HCT116 (cell line): ENCODE measurements around the gene CNKSR3. TPM values are rescaled to one million over a fixed set of nuclear protein-coding genes. Genes with fewer than 3 reads are reported as not detected.

ENCODE experiments used
- ATAC-seq: fragments of 200-7000 bp; cut with Tn5 transposase; 2 replicates; pipeline ENCODE4 v1.9.1; 2020; ENCODE audit warnings: mild to moderate bottlenecking, moderate library complexity
- BruUV-seq: library from RNA; stranded (reverse); fragments of 400-500 nt; replicated peaks from 2 replicates; lab custom pipeline; 2021; lab: Mats Ljungman, UMichigan
- CTCF ChIA-PET: fragments of 300-600 bp; sonication (Branson Sonifier 250); formaldehyde crosslinking; loops from one replicate; lab custom pipeline; 2021; ENCODE audit warnings: antibody characterized with exemption; lab: Charles Lee
- POLR2A ChIA-PET: fragments of 300-600, 350-600 bp; sonication (Branson Sonifier 250); formaldehyde crosslinking; loops from one replicate; lab custom pipeline; 2021; ENCODE audit warnings: antibody characterized with exemption; lab: Charles Lee
- RAD21 ChIA-PET, 2 experiments: fragments of 300-600 bp; sonication (Branson Sonifier 250); formaldehyde crosslinking; loops; one replicate each; lab custom pipeline; 2023; ENCODE audit warnings: low total read pairs in 2 of 2; ENCODE audit not compliant: uncharacterized antibody in 2 of 2, unreplicated experiment in 2 of 2, low non-redundant PET in 1 of 2; lab: Charles Lee
- DNase-seq: peaks from one replicate; pipeline ENCODE4 v3.0.0-alpha.2; 2010; ENCODE audit warnings: low read depth, low spot score
- H2AFZ ChIP-seq: fragments of 200-600 bp; shearing (Covaris generic), sonication (generic); 2 replicates; pipeline ENCODE4 v1.6.1; 2017; ENCODE audit warnings: low read depth, mixed run types, mixed read lengths, antibody characterized with exemption, low read length; ENCODE audit not compliant: poor library complexity, severe bottlenecking
- H3K27ac ChIP-seq: 2 replicates; pipeline ENCODE4 v1.5.1; 2012; ENCODE audit warnings: low read depth, low read length
- H3K27me3 ChIP-seq: fragments of 200-600 bp; sonication (generic); 2 replicates; pipeline ENCODE4 v1.6.1; 2016; ENCODE audit warnings: mixed run types, low read length, mixed read lengths; ENCODE audit not compliant: insufficient read depth
- H3K36me3 ChIP-seq, 2 experiments: fragments of 200-500 bp in 1 of 2; fragments of 200-600 bp in 1 of 2; sonication (Bioruptor generic) in 1 of 2; sonication (generic) in 1 of 2; 2 replicates each; pipeline versions ENCODE4 v1.5.1 to v1.6.1; 2014 to 2016; ENCODE audit warnings: low read length in 2 of 2, inconsistent platforms in 1 of 2, mixed read lengths in 1 of 2, mixed run types in 1 of 2; ENCODE audit not compliant: insufficient read depth in 2 of 2, control insufficient read depth in 1 of 2
- H3K4me1 ChIP-seq, 2 experiments: fragments of 200-600 bp in 1 of 2; sonication (generic) in 1 of 2; 2 replicates each; pipeline versions ENCODE4 v1.5.1 to v1.6.1; 2012 to 2017; ENCODE audit warnings: low read length in 2 of 2, inconsistent platforms in 1 of 2, mild to moderate bottlenecking in 1 of 2, mixed read lengths in 1 of 2, mixed run types in 1 of 2, moderate library complexity in 1 of 2; ENCODE audit not compliant: insufficient read depth in 2 of 2, control insufficient read depth in 1 of 2
- H3K4me2 ChIP-seq: fragments of 200-600 bp; sonication (generic); 2 replicates; pipeline ENCODE4 v1.6.1; 2017; ENCODE audit warnings: mixed run types, low read length, mixed read lengths
- H3K4me3 ChIP-seq, 2 experiments: fragments of 200-600 bp in 1 of 2; sonication (generic) in 1 of 2; replicated peaks in 1 of 2; 2 replicates each; pipeline ENCODE4 v1.5.1; 2011 to 2016; ENCODE audit warnings: low read length in 2 of 2, control low read depth in 1 of 2, low read depth in 1 of 2, mild to moderate bottlenecking in 1 of 2, mixed read lengths in 1 of 2, mixed run types in 1 of 2
- H3K79me2 ChIP-seq: fragments of 200-600 bp; sonication (generic); 2 replicates; pipeline ENCODE4 v1.6.1; 2017; ENCODE audit warnings: mild to moderate bottlenecking, mixed run types, low read length, moderate library complexity, mixed read lengths; ENCODE audit not compliant: insufficient read depth
- H3K9ac ChIP-seq: fragments of 200-600 bp; sonication (generic); 2 replicates; pipeline ENCODE4 v1.6.1; 2016; ENCODE audit warnings: low read length, mixed read lengths
- H3K9me2 ChIP-seq: fragments of 200-600 bp; sonication (generic), shearing (Covaris generic); 2 replicates; pipeline ENCODE4 v1.6.1; 2017; ENCODE audit warnings: mixed run types, mild to moderate bottlenecking, moderate library complexity; ENCODE audit not compliant: insufficient read depth
- H3K9me3 ChIP-seq, 2 experiments: fragments of 200-500 bp in 1 of 2; fragments of 200-600 bp in 1 of 2; sonication (Bioruptor generic) in 1 of 2; sonication (generic) in 1 of 2; 2 replicates each; pipeline ENCODE4 v1.6.1; 2014 to 2017; ENCODE audit warnings: low read length in 2 of 2, mixed read lengths in 2 of 2, inconsistent platforms in 1 of 2, low read depth in 1 of 2, mild to moderate bottlenecking in 1 of 2, mixed run types in 1 of 2, moderate library complexity in 1 of 2; ENCODE audit not compliant: control insufficient read depth in 1 of 2, insufficient read depth in 1 of 2
- H4K20me1 ChIP-seq: fragments of 200-600 bp; sonication (generic), shearing (Covaris generic); 2 replicates; pipeline ENCODE4 v1.6.1; 2017; ENCODE audit warnings: mixed run types, mild to moderate bottlenecking, moderate library complexity; ENCODE audit not compliant: insufficient read depth
- EGR1 ChIP-seq: IDR thresholded peaks from 2 replicates; pipeline ENCODE4 v1.6.1; 2012; ENCODE audit warnings: low read depth
- ELF1 ChIP-seq: IDR thresholded peaks from 2 replicates; pipeline ENCODE4 v1.6.1; 2012; ENCODE audit warnings: low read depth, borderline replicate concordance
- EZH2 ChIP-seq: fragments of 200-600 bp; sonication (generic); IDR thresholded peaks from 2 replicates; pipeline ENCODE4 v1.6.1; 2017; ENCODE audit warnings: antibody characterized with exemption, mixed run types
- EZH2phosphoT487 ChIP-seq: fragments of 200-600 bp; IDR thresholded peaks from 2 replicates; pipeline ENCODE4 v1.6.1; 2018; ENCODE audit warnings: antibody characterized with exemption, borderline replicate concordance
- FOSL1 ChIP-seq: IDR thresholded peaks from 2 replicates; pipeline ENCODE4 v1.6.1; 2012; ENCODE audit warnings: low read depth
- RAD21 ChIP-seq: IDR thresholded peaks from 2 replicates; pipeline ENCODE4 v1.6.1; 2012; ENCODE audit warnings: low read depth, mild to moderate bottlenecking
- SIN3A ChIP-seq: IDR thresholded peaks from 2 replicates; pipeline ENCODE4 v1.6.1; 2012; ENCODE audit warnings: low read depth
- SP1 ChIP-seq: IDR thresholded peaks from 2 replicates; pipeline ENCODE4 v1.6.1; 2012; ENCODE audit warnings: low read depth
- SRF ChIP-seq: IDR thresholded peaks from 2 replicates; pipeline ENCODE4 v1.6.1; 2012; ENCODE audit warnings: low read depth
- ZFX ChIP-seq: fragments of 450-650 bp; IDR thresholded peaks from 2 replicates; pipeline ENCODE4 v1.6.1; 2017
- ZNF274 ChIP-seq: fragments of 200-500 bp; sonication (Bioruptor generic); IDR thresholded peaks from 2 replicates; pipeline ENCODE4 v1.6.1; 2014; ENCODE audit warnings: mild to moderate bottlenecking, low read depth, low read length, inconsistent platforms
- intact Hi-C: fragments of 100-400 bp; cut with micrococcal nuclease; formaldehyde crosslinking; loops from 2 replicates; pipeline ENCODE4 v1.10.0; 2022
- total RNA-seq: library from RNA; stranded (reverse); gene quantifications from one replicate; pipeline ENCODE4 v1.2.1, GENCODE V29; 2021; ENCODE audit not compliant: unreplicated experiment
- TF ChIP-seq, protein P1 (sequence below): IDR thresholded peaks from 2 replicates; pipeline ENCODE4 v1.6.1; 2012; ENCODE audit warnings: low read depth
- TF ChIP-seq, protein P2 (sequence below): IDR thresholded peaks from 2 replicates; pipeline ENCODE4 v1.6.1; 2011; ENCODE audit warnings: mild to moderate bottlenecking, low read length, moderate library complexity; ENCODE audit not compliant: insufficient replicate concordance; ENCODE audit errors: extremely low read depth
- TF ChIP-seq, protein P3 (sequence below), 3 experiments: fragments of 200-600 bp in 1 of 3; sonication (generic) in 1 of 3; IDR thresholded peaks in 2 of 3; conservative IDR thresholded peaks in 1 of 3; 2 replicates each; pipeline ENCODE4 v1.5.1; 2012 to 2017; ENCODE audit warnings: low read depth in 2 of 3, low read length in 2 of 3, antibody characterized with exemption in 1 of 3, borderline replicate concordance in 1 of 3, control low read depth in 1 of 3, mild to moderate bottlenecking in 1 of 3, mixed read lengths in 1 of 3, mixed run types in 1 of 3, moderate library complexity in 1 of 3; ENCODE audit not compliant: insufficient read depth in 1 of 3

Gene CNKSR3
- total RNA-seq, 1 experiment from 2014 or later: 15.4 TPM

DNA sequence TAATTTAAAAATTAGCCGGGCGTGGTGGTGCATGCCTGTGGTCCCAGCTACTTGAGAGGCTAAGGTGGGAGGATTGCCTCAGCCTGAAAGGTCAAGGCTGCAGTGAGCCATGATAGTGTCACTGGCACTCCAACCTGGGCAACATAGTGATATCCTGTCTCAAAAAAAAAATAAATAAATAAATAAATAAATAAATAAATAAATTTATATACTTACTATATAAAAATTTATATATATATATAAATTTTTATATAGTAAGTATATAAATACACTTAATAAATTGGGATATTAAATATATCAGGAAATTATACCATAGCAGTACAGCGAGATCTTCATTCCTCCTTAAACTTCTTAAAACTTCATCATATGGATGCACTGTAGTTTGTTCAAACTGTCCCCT, 130.9 kb downstream of the CNKSR3 start:
- intact Hi-C loops: no loop called here
- H3K4me1 ChIP-seq: no peaks in the 10 kb centered on the region
- no TSS peak for BruUV-seq
- no peak overlapping the region for H3K4me2 ChIP-seq
- DNase-seq (no peak), ATAC-seq (no peak)
- H4K20me1 ChIP-seq: no peaks in the 10 kb centered on the region
- H3K4me3 ChIP-seq: no peak overlapping the region
- H3K9me3 ChIP-seq: no peaks in the 10 kb centered on the region
- RAD21 ChIA-PET: no interaction called here
- H3K27me3 ChIP-seq: no peaks in the 10 kb centered on the region
- no peaks in the 10 kb centered on the region for H3K79me2 ChIP-seq
- no peak overlapping the region for H3K27ac ChIP-seq
- H3K9me2 ChIP-seq: no peaks in the 10 kb centered on the region
- no peak overlapping the region for H3K9ac ChIP-seq
- TF ChIP-seq RAD21 (no peak), ZNF274 (no peak), ZFX (no peak), FOSL1 (no peak), SIN3A (no peak), SP1 (no peak), EGR1 (no peak), EZH2 (no peak), EZH2phosphoT487 (no peak), ELF1 (no peak), SRF (no peak)
- TF ChIP-seq, protein P1, sequence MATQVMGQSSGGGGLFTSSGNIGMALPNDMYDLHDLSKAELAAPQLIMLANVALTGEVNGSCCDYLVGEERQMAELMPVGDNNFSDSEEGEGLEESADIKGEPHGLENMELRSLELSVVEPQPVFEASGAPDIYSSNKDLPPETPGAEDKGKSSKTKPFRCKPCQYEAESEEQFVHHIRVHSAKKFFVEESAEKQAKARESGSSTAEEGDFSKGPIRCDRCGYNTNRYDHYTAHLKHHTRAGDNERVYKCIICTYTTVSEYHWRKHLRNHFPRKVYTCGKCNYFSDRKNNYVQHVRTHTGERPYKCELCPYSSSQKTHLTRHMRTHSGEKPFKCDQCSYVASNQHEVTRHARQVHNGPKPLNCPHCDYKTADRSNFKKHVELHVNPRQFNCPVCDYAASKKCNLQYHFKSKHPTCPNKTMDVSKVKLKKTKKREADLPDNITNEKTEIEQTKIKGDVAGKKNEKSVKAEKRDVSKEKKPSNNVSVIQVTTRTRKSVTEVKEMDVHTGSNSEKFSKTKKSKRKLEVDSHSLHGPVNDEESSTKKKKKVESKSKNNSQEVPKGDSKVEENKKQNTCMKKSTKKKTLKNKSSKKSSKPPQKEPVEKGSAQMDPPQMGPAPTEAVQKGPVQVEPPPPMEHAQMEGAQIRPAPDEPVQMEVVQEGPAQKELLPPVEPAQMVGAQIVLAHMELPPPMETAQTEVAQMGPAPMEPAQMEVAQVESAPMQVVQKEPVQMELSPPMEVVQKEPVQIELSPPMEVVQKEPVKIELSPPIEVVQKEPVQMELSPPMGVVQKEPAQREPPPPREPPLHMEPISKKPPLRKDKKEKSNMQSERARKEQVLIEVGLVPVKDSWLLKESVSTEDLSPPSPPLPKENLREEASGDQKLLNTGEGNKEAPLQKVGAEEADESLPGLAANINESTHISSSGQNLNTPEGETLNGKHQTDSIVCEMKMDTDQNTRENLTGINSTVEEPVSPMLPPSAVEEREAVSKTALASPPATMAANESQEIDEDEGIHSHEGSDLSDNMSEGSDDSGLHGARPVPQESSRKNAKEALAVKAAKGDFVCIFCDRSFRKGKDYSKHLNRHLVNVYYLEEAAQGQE: no peak
- TF ChIP-seq, protein P2, sequence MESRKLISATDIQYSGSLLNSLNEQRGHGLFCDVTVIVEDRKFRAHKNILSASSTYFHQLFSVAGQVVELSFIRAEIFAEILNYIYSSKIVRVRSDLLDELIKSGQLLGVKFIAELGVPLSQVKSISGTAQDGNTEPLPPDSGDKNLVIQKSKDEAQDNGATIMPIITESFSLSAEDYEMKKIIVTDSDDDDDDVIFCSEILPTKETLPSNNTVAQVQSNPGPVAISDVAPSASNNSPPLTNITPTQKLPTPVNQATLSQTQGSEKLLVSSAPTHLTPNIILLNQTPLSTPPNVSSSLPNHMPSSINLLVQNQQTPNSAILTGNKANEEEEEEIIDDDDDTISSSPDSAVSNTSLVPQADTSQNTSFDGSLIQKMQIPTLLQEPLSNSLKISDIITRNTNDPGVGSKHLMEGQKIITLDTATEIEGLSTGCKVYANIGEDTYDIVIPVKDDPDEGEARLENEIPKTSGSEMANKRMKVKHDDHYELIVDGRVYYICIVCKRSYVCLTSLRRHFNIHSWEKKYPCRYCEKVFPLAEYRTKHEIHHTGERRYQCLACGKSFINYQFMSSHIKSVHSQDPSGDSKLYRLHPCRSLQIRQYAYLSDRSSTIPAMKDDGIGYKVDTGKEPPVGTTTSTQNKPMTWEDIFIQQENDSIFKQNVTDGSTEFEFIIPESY: no peak
- TF ChIP-seq, protein P3, sequence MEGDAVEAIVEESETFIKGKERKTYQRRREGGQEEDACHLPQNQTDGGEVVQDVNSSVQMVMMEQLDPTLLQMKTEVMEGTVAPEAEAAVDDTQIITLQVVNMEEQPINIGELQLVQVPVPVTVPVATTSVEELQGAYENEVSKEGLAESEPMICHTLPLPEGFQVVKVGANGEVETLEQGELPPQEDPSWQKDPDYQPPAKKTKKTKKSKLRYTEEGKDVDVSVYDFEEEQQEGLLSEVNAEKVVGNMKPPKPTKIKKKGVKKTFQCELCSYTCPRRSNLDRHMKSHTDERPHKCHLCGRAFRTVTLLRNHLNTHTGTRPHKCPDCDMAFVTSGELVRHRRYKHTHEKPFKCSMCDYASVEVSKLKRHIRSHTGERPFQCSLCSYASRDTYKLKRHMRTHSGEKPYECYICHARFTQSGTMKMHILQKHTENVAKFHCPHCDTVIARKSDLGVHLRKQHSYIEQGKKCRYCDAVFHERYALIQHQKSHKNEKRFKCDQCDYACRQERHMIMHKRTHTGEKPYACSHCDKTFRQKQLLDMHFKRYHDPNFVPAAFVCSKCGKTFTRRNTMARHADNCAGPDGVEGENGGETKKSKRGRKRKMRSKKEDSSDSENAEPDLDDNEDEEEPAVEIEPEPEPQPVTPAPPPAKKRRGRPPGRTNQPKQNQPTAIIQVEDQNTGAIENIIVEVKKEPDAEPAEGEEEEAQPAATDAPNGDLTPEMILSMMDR (IDR thresholded peaks at IDR 0.05 in 2 of 3, conservative IDR thresholded peaks at IDR 0.05 in 1 of 3; ENCODE audit: borderline replicate concordance in 1 of 3, insufficient read depth in 1 of 3, low read depth in 2 of 3, low read length in 2 of 3): no peak
- TF ChIP-seq, all 23 proteins: peak for 0
- no peaks in the 10 kb centered on the region for H3K36me3 ChIP-seq
- no peak overlapping the region for H2AFZ ChIP-seq
- ChIA-PET CTCF (no interaction called here), POLR2A (no interaction called here)
